HG03439 (cell line): ENCODE measurements around the gene GLT6D1.

ENCODE experiments used
- ATAC-seq: cut with Tn5 transposase; IDR thresholded peaks from one replicate; pipeline ENCODE4 v1.9.1; 2021; ENCODE audit warnings: mild to moderate bottlenecking, moderate library complexity; ENCODE audit not compliant: unreplicated experiment

GLT6D1 gene

DNA sequence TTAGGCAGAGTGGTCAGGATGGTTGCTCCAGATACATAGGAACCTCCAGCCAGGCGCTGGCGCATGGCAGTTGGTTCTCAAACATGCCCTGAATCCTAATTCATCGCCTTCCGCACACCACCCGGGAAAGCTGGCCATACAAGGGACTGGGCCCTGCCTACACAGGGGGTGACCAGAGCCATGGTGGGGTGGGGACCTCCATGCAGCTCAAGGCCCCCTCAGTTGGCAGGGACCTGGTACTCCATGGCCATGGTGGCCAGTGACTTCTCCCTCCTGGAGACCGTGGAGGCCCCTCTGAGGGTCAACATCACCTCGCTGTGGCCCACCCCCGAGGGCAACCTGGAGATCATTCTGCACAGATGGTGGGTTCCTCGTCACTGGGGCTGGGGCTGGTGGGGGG is 51.0 kb downstream of the GLT6D1 start:
- ATAC-seq = no peak

DNA sequence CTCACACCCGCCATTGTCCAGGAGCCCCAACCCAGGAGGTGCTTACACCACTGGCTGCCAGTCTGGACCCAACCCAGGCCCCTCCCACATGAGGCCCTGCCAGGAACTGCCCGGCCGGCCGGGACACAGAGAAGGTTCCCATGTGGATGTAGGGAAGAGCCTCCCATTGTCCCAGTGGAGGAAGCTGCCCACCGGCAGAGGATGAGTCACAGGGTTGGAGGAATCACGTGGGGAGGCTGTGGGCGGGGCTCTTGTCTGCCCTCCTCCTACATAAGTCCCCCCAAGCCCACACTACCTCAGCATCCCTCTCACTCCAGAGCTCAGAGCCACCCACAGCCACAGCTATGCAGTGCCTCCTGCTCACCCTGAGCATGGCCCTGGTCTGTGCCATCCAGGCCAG is 51.7 kb downstream of the GLT6D1 start:
- no peak for ATAC-seq

DNA sequence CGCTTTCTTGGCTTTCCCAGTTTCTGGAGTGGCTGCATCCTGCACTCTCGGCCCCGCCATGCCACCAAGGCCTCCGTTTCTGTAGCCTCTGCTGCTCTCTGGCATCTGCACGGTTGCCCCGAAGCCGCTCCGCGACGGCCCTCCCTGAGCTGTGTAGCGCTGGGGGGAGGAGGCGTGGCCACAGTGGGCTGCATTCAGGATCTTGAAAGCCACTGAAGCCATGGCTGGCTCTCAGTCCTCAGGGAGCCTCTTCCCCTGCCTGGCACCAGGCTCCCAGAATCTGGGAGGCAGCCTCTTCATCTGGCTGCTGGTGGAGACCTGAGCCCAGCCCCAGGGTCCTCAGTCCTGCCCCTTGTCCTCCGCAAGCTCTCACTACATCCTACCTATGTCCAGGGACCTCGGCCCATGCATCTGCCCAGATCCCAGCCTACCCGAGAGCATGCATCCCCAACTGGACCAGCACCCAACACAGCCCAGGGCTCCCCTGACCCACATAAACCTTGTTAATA is 52.7 kb downstream of the GLT6D1 start:
- ATAC-seq = no peak

DNA sequence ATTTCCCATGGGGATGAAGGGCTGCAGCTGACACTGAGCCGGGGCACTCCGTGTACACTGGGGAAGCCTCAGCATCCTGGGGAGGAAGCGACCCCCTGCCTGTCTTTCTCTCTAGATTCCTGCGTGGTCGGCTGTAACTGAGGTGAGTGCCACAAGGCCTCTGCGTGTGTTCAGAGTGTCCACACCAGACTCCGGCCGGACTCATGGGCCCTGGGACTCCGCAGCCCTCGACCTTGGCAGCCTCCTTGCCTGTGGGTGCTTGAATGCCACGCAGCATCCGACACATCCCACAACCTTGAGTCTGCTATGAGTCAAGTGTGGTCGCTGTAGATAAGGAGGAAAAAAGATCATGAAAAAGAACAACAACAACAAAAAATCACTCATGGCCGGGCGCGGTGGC is 54.4 kb downstream of the GLT6D1 start:
- ATAC-seq = no peak

DNA sequence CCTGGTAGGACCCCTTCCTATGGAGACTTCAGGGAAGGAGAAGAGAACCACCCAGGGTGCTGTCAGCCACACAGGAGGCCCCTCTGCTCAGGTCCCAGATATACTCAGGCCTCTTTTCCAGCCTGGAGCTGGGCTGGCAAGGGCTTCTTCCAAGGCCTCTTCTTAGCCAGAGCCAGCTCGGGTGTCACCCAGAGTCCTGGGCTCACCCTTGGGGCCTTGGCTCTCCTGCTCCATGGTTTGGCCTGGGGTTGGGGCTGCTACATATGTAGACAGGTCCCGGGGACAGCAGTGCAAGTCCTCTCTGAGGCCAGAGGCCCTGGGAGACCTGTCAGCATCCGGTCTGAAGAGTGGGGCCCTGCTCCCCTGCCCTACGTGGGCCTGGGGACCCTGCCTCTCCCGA is 55.0 kb downstream of the GLT6D1 start:
- no peak for ATAC-seq

DNA sequence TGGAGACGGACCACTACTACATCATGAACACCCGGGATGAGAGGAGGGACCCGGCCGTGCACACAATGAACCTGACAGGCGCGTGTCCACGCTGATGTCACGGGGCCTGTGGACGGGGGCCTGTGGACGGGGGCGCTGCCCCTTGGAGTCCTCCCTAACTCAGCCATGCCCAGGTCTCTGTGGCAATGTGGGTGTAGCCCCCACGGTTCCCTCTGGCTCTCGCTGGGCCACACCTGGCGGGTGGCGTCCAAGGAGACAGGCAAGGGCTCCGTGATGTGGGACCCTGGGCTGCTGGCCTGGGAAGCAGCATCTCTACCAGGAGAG is 55.7 kb downstream of the GLT6D1 start:
- ATAC-seq = no peak

DNA sequence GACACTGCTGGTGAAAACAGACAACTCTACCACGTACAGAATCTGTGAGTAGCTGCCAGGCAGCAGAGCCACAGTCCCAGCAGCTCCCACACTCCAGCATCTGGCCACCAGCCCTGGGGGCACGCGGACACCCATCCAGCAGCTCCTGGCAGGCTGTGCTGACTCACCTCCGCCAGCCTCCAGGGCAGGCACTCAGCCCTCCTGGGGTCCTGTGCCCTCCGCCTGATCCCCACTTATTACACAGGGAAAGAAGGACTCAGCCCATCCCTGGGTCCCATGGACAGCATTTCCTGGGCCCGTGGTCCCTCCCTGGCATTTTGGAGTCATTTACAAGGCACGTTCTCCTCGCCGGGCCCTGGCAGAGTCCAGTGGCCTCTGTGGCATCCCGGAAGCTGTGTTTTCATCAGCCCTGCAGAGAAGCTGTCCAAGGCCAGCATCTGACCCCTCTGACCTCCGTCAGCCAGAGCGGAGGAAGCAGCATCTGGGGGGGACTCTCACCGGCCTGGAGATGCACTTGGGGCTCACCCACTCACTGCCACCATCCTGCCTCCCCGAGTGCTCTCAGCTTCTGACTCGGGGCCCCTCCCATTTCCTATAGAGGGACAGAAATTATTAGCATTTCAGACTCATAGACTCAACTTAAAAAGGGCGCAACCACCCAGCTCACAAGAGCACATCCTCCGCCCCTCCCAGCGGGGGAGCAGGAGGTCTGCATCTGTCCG is 56.2 kb downstream of the GLT6D1 start:
- ATAC-seq = no peak

DNA sequence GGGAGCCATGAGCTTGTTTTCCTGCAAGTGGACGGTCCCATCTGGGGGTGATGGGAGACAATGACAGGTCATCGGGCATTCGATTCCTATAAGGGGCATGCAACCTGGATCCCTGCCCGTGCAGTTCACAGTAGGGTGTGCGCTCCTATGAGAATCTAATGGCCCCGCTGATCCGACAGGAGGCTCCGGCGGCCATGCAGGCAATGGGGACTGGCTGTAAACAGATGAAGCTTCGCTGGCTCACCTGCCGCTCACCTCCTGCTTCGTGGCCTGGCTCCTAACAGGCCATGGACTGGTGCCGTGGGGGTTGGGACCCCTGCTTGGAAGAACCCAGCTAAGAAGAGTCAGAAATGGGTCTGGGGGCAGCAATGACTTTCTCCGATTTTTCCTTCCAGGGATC is 56.8 kb downstream of the GLT6D1 start:
- no peak for ATAC-seq

DNA sequence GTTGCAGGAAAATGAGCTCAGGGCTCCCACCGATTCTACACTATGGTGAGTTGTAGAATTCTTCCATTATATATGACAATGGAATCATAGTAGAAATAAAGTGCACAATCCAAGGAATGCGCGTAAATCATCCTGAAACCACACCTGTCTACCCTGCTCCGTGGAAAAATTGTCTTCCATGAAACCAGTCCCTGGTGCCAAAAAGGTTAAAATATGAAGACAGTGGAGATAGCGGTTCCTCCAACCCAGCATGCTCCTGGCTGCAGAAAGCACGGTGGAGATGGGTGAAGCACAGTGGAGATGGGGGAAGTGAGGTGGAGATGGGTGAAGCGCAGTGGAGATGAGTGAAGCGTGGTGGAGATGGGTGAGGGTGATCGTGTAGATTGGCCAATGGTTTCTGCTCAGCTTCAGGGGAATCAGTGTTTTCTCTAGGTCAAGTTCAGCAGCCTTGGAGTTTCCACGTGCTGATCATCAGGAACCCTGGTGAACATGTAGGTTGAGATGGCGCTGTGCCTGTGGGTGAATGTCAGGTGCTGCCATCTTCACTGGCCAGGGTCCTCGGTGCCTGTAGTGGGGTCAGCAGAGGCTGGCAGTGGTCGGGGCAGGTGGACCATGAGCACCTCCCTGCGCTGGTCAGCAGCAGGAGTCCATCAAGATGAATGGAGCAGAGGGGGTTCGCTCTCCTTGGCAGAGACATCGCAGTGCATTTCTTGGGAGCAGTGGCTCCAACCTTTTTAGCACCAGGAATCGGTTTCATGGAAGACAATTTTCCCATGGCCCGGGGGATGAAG is 57.5 kb downstream of the GLT6D1 start:
- ATAC-seq = no peak

DNA sequence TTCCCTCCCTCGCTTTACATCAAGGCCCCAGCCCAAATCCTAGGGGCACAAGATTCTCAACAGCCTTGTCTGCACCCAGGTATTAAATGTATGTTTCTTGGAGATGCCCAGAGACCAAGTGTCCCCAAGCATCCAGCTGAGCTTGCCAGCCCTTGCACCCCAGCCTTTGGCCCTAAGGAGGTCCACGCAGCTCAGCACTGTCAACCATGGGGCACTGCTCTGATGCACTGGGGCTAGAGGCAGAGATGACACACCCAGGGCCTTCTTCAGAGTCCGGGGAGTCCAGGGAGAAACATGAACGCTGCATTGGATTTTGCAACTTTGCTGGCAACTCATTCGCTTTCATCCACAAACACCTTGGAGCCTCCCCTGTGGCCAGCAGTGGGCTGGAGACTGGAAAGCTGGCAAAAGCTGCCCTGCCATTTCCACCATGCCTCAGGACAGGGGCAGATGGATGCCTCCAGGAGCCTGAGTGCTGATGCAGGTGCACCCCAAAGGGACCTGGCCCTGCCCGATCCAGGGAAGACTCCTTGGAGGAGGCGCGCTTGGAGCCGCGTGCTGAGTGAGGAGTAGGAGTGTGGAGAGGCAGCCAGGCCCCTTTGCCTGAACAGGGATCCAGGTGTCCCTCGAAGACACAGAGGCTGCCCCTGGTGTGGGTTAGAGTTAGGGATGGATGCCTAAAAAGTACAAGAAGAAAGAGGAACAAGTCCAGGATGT is 58.5 kb downstream of the GLT6D1 start:
- ATAC-seq = no peak

DNA sequence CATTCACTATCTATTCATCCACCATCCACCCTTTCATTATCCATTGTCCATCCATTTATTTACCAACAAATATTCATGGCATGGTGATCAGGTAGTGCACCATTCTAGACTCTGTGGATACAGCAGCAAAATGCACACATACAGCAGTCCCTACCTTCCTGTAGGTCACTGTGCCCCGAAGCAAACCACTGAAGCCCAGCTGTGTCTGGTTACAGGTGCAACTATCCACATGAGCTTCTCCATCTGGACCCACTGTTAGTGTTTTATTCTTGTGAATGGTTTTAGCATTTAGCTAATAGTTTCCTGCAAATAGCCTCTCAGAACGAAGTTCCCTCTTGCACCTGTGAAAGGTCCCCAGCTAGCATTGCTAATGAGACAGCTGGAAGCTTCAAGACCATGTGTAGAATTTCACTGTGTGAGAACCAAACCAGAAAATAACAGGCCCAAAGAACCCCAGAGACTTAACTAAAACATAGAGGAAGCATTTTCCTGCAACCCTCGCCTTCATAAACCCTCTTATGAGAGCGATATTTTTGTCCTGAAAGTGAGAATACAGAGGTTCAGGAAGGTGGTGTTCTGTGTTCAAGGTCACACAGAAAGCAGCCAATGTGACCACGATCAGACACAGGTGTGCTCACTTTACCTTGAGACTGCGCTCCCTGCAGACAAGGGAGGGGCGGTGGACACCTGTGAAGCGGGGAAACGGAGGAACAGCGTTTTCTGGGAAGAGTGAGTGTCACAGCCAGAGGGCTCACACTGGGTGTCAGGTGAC is 59.3 kb downstream of the GLT6D1 start:
- no peak for ATAC-seq

DNA sequence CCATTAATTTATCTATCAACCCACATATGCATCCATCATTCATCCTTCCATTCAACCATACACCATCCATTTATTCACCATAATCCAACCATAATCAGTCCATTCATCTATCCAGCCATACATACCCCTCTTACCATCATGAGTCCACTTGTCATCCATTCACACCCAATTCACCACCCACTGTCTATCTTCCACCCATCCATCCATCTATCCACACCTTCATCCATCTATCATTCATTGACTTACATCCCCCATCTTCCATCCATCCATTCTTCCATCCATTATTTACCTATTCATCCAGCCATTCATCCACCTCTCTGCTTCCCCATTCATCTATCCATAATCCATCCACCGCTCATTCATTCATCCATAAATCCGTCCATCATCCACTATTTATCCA is 60.0 kb downstream of the GLT6D1 start:
- no peak for ATAC-seq

DNA sequence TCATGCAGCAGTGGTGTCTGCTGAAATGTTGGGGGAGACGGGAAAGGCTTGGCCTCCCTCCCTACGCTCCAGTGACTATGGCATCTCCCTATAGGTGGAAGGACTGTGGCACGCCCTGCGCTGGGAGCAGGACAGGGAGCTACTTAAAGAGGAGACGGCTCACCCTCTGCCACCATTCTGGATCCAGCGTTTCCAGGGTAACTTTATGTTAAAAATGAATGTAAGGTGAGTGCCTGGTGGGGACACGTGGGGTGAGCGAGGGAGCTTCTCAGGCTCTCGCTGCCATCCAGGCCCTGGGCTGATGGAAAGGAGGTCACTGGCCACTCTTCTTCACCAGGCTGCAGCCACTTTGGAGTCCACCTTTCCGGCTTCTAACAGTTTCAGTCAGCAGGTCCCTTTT is 62.1 kb downstream of the GLT6D1 start:
- ATAC-seq = no peak

DNA sequence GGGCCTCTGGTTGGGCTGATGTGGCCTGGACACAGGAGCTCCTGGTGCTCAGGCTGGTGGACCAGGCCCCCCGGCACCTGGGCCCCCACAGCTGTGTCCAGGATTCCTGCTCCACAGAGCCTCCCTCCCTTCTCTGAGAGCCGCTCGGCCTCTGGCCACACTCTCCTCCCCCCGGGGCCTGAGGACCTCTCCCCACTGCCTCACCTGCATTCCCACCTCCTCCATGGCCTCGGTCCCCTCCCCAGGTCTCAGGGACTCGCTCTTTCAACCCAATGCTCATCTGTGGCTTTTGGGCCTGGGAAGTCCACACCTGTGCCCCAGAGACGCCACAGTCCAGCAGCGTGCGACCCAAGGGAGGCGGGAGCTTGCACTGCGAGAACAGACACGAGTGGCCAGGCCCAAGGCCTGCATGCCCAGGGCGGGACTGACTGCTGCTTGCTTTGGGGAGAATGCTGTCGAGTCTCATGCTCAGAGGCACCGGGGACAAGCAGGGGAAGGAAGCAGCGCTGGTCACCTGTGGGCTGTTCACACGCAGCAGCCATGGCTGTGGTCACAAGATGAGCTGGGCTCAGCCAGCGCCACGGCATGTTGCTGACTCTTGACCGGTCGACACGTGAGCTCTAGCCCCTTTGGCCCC is 63.2 kb downstream of the GLT6D1 start:
- ATAC-seq = no peak

DNA sequence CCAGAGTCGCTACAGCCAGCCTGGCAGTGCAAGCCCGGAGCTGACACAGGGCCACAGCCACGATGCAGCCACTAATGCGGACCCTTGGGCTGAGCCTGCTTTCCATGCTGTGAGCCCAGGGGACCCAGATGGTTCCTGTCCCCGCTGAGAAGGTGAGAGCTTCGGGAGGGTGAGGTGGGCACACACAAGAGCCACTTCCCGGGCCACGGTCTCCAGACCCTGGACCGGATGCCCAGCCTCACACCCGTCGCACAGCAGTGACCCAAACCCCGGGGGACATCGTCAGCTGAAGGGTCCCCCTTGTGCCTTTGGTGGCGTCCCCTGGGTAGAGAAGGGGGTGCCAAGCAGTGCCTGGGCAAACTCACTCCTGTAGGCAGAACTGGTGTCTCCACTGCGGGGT is 64.4 kb downstream of the GLT6D1 start:
- ATAC-seq = no peak

DNA sequence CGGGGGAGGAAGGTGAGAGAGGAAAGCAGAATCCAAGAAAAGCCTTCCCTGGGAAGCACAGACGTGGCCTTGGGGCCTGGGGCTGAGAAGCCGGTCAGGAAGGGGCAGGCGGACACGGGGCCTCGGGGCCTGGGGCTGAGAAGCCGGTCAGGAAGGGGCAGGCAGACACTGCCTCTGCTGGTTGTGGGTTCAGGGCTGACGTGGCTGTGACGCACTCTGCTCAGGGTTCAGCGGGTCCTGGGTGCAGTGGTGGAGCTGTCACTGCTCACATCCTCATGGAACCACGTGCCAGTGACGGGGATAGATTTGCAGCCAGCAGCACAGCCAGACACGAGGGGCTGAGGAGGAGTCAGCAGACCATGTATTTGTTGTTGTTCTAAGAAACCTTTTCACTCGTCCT is 65.0 kb downstream of the GLT6D1 start:
- ATAC-seq = no peak
